GM19395 (cell line): ENCODE measurements around the gene EVX2.

Experiments used
- ATAC-seq: cut with Tn5 transposase; IDR thresholded peaks from one replicate; pipeline ENCODE4 v1.9.1; 2021; ENCODE audit warnings: mild to moderate bottlenecking, moderate library complexity; ENCODE audit not compliant: unreplicated experiment

EVX2 gene

DNA sequence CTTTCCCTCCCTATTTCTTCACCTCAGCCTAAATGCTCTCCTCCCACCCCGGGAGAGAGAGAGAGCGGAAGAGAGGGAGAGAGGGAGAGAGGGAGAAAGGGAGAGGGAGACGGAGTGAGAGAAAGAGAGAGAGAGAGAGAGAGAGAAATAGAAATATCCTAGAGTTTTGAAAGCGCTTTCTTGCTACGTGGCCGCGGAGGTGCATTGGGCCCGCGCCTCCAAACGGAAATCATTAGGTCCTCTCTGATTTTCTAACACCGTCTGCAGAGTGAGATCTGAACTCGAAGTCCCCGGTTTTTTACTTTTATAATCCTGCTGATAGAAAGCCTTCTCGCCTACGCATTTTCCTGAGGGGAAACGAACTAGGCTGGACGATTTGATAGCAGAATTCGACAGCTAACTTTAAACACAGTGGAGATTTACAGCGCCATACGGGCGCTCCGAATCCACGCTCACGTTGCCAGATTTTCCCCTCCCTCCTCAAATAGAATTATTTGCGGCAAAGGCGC is 903 bp upstream of the EVX2 start:
- ATAC-seq: no peak

DNA sequence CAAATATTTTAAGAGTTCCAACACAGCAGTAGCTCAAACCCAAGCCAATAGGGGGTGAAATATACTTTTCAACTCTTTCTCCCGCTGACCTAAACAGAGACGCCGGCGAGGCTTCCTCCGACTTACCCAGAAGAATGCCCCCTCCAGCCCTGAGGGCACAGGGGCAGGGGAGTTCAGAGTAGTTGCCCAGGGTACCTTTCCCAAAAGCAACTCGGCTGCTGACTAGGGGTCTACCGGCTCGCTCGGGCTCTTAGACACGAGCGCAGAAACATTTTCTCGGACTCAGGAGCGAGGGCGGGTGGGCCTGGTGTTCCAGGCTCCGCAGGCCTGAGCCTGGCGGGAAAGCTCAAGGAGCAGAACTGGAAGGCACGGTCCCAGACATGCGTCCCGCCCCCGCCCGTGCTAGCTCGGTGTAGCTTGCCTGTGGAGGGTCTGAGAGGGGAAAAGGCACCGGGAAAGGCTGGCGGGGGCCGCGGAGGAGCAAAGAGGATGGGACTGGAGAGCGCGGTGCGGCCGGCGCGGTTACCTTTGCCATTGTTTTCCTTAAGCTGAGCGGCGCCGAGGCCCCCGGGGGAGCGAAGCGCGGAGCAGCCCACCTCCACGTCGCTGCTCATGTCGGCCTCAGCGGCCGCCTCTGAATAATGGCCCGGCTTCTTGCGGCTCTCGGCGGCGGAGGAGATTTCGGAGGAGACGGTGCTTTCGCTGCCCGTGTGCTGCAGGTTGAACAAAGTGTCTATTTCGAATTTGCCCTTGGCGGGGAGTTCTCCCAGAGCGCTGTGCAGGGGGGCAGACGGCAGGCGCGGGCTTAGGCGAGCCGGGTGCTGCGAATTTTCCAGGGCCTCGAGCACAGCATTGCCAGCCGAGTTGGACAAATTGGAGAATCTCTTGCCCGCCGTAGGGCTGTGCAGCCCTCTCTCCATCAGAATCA is 674 bp downstream of the EVX2 start:
- ATAC-seq: no peak

DNA sequence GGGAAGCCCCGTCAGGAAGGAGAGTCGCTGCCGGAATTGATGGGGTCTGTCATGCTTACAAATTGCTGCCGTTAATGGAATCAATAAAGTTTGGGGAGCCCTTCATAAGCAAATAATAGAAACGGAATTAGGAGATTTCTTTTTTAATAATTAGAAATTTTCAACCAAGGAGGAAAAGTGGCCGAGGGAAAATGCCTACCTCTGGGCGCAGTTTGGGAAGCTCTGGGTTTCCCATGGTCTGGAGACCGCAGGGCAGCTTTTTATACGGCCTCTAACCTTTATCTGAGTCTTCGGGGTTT is 1.3 kb downstream of the EVX2 start:
- no peak for ATAC-seq

DNA sequence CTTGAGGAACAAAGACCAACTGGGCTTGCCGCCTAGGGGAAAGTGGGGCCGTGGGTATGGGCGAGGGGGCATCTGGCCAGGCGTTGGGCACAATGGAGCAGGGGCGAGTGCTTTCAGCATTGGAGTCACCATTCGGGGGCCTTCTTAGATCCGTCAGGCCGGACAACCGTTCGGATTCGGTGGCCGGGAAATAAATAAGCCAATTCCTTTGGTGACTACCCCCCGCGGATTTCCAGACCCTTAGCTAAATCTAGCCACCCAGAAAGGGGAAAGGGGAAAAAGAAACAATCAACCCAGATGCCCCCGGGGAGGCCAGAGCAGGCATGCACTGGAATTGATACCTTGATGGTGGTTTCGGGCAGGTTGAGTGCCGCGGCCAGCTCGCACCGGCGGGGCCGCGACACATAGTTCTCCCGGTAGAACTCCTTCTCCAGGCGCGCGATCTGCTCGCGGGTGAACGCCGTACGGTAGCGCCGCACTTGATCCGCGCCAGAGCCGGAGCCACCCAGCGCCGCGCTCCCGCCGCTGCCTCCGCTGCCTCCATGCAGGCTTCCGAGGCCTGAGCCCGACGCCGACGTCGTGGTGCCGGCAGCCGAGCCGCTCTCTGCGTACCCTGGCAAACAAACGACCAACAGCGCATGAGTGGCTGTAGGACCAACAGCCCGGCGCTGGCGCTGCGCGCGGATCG is 1.8 kb downstream of the EVX2 start:
- no peak for ATAC-seq

DNA sequence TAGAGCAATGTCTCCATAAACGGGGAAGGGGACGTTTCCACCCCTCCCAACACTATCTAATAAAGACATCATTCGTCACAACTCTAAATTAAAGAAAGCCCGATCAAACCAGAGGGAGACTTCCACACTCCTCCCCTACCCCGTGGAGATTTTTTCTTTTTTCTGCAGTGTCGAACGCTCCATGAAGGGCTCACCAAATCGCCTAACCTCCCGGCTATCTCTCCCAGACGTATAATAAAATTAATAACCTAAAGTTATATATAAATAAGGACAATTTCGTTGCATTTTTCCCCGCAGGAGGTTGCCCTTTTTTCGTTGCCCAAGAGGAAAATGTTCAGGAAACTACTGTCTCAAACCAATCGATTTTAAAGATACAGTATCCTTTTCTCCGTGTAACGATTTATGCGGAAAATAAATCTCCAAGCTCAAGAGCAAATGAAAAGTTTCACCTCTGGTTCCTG is 2.4 kb downstream of the EVX2 start:
- no peak for ATAC-seq

DNA sequence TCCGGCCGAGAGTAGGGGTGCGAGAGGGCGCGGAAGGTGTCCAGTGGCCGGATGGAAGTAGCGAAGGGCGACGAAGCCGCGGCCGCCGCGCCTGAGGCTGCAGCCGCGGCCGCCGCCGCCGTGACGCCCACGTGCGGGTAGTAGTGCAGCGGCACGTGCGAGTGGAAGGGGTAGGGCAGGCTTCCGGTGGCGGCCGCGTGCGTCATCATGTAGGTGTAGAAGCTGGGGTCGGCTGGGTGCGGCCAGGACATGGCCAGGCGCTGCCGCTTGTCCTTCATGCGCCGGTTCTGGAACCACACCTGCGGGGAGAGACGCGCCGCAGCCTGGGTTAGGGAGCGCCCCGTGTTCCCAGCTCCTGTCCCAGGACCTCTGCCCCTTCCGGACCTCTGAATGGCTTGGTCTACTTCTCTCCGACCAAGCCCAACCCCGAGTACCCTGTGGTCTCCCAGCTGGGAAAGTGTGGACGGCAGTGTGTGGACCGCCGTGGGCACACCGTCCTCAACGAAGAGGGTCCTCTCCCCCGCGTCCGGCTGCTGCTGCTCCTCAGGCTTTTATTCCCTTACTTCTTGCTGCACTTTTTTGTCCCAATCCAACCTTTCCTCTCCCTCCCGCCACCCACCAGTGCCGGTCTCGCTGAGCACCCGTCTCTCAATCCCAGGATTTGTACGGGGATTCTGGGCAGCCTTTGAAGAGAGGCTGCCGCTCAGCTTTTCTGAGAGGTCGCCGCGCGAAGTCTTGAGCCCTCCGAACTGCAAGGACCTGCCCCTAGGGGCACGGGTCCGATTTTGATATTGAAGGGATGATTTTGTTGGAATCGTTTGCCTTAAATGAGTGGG is 3.0 kb downstream of the EVX2 start:
- ATAC-seq: no peak

DNA sequence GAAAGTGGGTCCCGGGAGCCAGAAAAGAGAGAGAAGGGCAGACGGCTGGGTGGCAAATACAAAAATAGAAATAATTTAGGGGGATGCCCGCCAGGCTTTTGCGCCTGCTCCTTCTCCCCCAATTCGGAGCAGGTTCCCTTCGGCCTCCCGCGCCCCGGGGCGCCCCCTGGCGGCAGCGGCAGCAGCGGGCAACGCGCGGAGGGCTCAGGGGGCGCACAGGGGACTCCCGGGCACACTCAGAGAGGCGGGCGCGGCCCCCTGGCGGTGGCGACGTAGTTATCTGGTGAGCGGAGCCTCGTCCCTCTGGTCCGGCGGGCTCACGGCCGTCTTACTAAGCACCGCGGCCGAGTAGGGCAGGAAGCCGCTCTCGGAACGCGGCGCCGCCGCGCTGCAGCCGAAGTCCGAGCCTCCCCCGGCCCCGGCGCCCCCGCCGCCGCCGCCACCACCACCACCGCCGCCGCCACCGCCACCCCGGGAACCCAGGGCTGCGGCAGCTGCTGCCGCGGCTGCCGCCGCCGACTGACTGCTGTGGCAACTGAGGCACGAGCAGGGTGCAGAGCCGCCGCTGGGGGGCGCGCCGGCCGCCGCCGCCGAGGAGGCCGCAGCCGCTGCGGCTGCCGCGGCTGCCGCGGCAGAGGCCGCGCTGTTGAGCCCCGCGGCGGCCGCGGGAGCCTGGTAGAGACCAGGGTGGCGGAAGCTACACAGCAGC is 3.8 kb downstream of the EVX2 start:
- ATAC-seq: no peak

DNA sequence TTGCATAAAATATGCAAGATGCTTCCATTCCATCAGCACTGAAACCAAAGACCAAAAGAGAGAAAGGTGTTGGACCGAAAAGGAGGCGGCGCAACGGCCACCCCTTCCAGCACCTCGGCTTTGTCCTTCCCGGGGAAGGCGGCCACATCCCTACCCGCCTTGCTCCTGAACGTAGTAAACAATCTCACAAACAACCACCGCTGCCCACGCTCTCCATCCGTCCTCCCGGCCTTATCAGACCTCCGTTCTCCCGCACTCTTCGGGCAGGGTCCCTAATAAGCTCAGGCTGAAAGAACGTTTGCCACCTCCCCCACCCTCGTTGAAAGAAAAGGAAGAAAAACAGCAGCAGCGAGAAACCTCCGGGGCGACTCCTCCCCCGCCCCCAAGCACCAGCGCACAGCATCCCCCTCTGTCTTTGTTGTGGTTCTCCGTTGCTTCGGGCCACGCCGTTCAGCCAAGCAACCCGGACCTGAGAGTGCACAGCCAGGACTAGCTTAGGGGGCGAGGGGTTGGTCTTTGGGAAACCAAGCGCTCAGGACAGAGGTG is 4.4 kb downstream of the EVX2 start:
- ATAC-seq: no peak

DNA sequence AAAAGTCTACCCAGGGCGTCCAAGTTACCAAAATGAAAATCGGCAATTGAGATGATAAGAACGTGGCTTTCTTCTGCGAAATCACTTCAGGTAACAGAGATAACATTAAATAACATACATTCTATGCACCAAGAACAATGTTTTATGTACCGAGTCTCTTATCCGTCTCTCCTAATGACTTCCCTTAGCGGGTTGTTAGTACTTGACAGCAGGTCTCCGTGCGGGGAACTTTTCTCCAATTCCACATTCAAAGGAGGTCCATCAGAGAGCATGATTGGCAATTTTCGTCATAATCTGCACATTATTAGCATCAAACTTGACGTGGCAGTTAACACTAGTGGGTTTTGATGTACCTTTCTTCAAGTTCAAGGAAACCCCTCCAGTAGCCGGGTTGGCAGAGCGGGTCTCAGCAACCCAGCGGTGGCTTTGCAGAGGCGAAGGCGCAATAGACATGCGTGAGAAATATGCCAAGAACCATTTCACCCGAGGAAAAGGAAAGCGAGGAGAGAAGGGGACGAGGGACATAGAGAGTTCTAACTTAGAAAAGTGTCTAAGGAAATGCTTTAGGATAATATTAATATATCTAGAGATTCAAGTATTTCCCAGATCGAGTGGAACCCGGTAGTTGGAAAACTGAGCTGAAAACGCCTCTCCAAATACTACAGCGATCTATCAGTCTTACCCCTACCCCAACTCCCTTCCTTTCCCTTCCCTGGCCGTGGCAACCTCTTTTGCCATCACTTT is 5.0 kb downstream of the EVX2 start:
- no peak for ATAC-seq

DNA sequence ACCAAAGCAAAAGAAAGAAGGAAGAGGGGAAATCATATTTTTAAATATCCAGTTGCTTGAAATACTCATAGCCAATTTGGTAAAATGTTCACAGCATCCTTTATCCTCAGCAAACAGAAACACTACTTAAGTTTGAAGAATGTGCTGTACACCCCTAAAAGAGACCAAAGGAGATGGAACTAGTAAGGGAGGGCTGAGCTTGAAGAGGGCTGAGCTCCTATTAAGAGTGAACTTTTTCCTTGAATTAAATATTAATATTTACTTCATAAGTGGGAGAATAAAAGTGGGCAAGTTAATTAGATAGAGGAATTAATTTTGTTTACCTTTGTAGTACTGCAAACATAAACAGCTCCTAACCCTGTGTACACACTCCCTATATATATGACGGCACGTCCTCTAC is 7.0 kb downstream of the EVX2 start:
- no peak for ATAC-seq

DNA sequence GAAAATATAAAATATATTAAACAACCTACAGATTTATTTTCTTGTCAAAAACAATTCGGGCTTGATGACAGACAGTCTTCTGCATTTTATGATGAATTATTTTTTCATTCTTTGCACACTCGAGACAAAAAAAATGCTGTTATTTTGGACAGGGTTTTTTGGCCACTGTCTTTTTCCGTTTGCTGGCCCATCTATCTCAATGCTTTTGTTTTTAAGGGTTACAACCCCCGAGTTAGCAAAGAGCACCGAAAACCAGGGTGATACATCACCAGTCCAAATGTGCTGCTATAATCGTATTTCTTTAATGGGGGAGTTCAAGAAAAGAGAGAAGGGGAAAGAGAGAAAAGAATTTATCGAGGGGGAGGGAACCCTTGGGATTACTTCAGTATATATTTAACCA is 7.7 kb downstream of the EVX2 start:
- no peak for ATAC-seq

DNA sequence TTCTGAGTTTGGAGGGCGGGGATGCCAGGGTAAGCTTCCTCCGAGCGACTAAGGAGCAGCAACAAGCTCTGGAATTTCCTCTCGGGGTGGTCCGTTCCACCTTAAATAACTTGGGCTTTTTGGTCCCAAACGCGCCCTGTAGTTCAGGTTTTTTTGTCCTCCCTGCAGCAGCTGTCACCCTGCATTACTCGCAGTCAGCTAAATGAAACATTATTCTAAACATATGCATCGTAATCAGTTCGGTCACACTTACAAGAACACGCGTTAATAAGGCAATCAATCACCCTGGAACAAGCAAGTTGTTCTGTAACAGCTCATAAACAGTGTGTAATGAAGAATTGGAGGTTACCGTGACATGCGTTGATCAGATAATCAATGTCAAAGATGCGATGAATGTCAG is 8.3 kb downstream of the EVX2 start:
- ATAC-seq: no peak

DNA sequence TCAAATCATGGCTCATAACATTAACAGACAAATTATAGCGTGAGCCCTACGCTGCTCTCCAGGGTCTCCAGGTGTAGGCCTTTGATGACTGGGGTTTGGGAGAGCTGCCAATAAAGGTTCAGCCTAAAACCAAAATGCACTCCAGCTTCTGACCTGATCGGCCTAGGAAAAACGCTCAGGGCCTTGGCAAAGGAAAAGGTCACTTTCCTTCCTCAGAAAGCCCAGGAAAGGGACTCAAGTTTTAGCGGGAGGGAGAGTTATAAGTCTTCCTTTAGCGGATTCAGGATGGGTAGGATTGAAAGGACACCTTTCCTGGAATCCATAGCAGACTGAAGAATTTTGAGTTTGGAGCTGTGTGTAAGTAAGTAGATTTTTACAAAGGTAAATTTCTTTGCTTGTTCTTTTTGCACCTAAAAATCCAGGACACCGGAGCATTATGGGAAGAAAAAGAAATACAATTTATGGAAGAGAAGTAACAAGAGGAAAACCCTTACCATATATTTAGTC is 8.8 kb downstream of the EVX2 start:
- no peak for ATAC-seq

DNA sequence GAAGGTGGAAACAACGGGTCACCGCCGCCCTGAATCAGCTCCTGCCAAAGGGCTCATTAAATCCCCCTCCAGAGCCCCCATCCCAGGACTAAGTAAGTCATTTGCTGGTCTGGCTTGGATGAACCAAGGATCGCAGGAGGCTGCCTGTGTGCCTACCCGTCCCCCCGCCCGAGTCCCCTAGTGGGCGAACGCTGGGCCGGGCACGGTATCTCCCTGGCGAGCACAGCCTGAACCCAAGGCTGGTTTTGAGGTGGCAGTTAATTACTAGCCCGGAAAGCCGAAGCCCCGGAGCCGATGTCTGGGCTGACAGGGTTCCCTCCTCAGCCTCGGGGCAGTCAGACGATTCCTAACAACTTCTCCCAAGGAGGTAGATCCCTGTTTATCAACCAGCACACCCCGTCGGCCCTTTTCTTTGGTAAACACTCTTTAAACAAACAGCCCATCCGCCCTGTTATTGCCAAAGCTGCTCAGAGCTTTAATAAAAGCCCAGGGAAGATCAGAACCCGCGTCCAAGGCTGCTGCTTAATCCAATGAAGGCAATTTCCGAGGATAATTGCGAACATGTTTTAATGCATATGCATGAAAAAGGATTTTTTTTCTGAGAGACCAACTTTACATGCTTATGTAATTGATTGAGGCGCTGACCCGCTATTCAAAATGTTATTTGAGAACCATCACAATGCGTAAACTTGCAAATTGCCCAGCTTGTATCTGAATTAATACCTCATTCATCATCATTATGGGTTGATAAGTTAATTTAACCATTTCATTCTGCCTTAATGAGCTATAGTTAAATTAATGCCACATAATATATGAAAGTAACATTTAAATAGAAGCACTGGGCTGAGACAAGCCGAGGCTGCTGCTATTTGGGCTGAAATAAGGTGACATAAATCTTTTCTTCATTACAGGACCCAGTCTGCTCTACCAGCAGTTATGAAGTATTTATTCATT is 10.5 kb downstream of the EVX2 start:
- ATAC-seq: no peak

DNA sequence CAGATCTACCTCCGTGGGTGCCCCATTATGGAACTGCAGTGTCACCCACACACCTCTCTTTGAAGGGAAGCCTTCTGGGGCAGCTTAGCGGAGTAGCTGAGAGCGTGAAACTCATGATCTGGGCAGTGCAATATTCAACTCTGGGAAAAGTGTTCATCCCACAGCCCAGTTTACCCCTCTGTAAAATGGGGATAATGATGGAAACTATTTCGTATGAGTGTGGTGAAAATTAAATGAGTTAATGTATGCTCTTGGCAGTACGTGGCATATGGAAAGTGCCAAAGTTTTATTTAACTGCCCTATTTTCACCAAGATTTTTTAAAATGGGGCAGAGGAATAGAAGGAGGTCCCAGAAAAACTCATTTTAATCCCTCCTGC is 11.5 kb downstream of the EVX2 start:
- no peak for ATAC-seq

DNA sequence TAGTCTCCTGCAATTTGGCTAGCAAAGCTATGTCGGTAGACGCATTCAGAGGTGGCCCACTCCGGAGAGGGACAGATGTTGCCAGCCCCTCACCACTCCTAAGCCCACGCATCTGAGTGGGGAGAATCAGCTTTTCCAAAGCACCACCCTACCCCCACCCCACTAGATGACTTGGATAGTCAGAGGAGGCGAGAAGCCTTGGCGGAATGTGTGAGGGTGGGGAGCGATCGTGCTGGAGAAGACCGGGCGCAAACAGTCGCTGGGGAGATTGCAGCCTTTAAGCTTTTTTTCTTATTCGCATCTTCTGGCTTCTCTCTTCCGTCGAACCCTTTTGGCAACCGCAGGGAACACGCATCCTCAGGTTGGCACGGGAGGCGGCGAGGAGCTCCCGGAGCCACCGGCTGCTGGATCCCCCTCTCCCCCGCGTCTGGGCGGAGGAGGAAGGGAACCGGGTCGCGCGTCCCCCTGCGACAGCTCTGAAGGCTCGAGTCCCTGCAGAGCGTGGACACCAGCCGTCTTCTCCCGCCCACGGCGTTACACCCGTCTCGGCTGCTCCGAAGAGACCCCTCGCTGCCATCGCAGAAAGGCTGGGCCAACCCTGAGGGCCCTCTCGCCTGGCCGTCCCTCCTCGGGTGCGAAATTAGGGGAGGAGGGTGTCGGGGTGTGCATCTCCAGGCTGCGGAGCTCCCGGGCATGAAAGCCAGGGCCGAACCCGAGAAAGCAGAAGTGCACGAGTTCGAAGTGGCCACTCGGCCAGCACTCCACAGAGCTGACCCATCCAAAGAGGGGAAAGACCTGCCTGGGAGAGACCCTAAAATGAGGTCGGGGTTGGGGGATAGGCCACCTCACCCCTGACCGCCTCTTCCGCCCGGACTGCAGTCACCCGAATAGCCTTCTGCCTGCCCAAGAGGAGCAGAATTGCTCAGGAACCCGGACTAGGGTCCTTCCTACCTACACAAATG is 12.2 kb downstream of the EVX2 start:
- ATAC-seq: no peak

DNA sequence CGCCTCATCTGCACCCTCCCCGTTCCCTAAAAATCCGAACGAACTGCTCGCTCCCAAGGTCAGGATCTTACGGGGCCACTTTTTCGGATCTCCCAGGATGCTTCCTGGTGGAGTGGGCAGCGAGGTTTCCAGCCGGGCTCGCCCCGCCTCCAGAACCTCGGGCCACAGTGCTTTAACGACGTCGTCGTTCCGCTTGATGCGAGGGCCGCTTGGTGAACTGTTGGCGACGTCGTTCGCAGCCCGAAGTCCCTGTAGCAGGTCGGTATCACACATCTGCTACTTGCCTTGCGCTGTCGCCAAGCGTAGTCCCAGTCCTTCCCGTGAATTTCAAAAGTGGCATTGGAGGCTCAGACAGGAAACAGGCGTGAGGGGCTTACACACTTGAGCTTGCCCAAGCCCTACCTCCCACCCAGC is 15.3 kb downstream of the EVX2 start:
- ATAC-seq: no peak
